ENCODE data around the gene PYGB.

Gene PYGB

DNA sequence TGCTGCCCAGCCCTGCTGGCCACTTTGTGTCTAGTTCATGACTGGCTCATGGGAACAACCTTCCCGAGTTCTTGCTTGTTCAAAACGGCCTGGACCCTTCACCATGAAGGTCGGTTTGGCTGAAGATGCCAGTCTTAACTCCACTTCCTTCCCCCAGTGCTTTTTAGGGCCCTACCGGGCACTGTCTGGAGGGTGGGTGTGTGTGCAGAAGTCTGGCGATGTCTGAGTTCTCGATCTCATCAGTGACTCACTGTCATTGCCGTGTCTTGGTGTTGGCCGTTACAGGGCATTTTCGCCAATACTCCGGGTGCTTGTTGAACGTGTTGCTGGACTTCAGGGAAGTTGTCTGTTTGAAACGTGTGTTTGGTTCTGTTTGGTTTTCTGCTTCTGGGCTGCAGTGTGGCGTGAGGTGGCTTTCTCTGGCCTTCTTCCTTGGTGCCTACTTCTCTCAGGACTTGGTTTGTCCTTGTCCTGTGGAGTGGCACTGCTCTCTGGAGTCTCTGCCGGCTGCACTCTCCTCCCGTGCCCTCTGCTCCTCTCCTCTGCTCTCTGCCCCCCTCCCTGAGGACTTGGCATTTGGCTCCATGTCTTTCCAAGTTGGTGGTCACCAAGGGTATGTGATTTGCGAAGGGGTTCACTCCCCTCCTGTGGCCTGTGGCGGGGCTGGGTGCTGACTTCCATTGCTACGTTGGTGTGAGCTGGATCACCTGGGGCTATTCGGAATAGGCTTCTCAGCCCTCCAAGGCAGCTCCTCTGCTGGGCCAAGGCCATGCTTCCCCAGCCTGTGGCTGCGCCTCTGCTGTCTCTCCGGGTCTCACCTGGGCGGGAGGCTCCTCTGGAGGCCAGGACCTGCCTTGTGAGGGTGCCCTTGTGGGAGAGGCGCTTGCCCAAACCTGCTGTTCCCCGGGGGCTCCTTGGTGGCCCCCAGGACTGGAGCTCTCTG, 38.2 kb downstream of the PYGB start:
- Histone ChIP-seq H3K4me1 (ENCODE audit: control insufficient read depth, insufficient read depth, low read length) (no peaks in the 10 kb centered on the region), H3K36me3 (ENCODE audit: control insufficient read depth, insufficient read depth, low read length) (peaks cover 50% of the 10 kb centered on the region), H3K9me3 (ENCODE audit: control insufficient read depth, insufficient read depth, low read length) (no peaks in the 10 kb centered on the region), H3K4me3 (ENCODE audit: low read depth, low read length) (no peak overlapping the region), H3K27me3 (ENCODE audit: control insufficient read depth, insufficient read depth, low read length) (no peaks in the 10 kb centered on the region), H3K9ac (ENCODE audit: low read depth, low read length) (no peak overlapping the region)

DNA sequence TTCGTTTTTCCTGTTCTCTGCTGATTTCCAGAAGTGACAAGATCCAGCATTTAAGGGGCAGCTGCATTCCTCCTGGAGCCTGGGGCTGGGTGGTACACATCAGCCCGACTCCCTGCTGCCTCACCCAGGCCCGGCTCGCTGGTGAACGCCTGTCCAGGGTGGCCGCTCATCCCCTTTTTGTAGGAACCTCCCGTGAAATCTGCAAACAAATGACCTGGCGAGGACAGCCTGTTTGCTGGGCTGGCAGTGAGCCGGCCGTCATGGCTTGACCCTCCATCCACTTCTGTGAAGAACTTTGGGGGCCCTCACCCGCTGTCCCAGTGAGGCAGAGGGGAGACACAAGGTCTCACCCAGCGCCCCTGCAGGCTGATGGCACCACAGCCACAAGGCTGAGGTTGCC, 39.0 kb downstream of the PYGB start:
- Histone ChIP-seq H3K9ac (ENCODE audit: low read depth, low read length) (no peak overlapping the region), H3K27me3 (ENCODE audit: control insufficient read depth, insufficient read depth, low read length) (no peaks in the 10 kb centered on the region), H3K36me3 (ENCODE audit: control insufficient read depth, insufficient read depth, low read length) (peaks cover 48% of the 10 kb centered on the region), H3K4me1 (ENCODE audit: control insufficient read depth, insufficient read depth, low read length) (no peaks in the 10 kb centered on the region), H3K4me3 (ENCODE audit: low read depth, low read length) (no peak overlapping the region), H3K9me3 (ENCODE audit: control insufficient read depth, insufficient read depth, low read length) (no peaks in the 10 kb centered on the region)

DNA sequence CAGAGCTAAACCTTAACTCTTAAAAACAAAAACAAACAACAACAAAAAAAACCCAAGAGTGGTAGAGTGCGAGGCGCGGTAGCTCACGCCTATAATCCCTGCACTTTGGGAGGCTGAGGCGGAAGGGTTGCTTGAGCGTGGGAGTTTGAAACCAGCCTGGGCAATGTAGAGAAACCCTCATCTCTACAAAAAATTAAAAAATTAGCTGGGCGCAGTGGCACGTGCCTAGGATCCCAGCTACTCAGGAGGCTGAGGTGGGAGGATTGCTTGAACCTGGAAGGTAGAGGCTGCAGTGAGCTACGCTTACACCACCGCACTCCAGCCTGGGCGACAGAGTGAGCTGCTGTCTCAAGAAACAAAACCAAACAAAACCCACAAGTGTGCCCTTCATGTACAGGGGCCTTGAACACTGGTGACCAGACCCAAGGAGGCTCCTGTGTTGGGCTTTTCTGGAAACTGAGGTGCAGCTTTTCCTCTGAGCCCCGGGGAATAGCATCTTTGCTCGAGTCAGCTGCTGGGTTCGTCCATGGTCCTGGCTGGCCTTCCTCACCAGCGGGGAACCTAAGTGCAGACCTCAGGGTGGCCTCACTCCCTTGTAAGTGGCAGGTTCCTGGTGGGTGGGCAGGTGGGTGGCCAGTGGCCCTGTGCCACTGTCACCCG, 39.9 kb downstream of the PYGB start:
- Histone ChIP-seq H3K36me3 (ENCODE audit: control insufficient read depth, insufficient read depth, low read length) (peaks cover 40% of the 10 kb centered on the region), H3K9ac (ENCODE audit: low read depth, low read length) (no peak overlapping the region), H3K4me1 (ENCODE audit: control insufficient read depth, insufficient read depth, low read length) (no peaks in the 10 kb centered on the region), H3K4me3 (ENCODE audit: low read depth, low read length) (no peak overlapping the region), H3K9me3 (ENCODE audit: control insufficient read depth, insufficient read depth, low read length) (no peaks in the 10 kb centered on the region), H3K27me3 (ENCODE audit: control insufficient read depth, insufficient read depth, low read length) (no peaks in the 10 kb centered on the region)

DNA sequence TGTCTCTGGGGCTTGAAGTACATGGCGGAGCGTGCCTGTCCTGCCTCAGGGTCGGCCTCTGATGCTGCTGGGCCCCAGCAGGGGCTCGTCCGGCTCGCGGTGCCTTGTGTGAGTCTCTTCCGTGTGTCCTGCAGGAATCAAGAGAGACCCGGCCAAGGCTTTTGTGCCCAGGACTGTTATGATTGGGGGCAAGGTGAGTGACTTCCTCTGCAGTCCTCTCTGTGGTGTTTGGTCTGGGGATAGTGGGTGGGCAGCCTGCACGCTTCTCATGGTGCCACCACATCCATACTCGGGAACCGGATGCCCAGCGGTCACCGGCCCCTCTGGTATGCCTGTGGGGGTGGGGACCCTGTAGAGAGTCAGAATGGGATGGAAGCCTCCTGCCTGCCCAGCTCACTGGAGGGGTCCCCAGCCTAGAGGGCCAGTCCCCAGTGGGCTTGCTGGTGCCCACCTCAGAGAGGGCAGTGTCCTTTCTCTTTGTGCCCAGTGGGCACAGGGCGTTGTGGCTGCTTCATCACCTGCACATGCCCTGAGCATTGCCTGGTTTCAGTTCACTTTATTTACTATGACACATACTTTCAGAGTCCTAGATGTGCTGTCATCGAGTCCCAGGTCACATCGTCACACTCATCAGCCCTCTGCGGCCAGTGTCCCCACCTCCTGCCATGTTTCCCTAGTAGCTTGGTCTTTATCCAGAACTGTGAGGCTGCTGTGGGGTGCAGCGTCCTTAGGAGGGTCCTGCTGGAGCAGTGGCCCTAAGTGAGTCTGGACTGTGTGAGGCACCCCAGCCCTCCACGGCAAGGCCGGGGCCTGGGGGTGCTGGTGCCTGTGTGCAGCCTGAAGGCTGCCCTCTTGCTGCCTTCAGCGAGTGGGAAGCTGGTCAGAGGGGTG, 40.7 kb downstream of the PYGB start:
- H3K27me3 ChIP-seq (ENCODE audit: control insufficient read depth, insufficient read depth, low read length) = no peaks in the 10 kb centered on the region
- H3K36me3 ChIP-seq (ENCODE audit: control insufficient read depth, insufficient read depth, low read length) = peaks cover 36% of the 10 kb centered on the region
- no peak overlapping the region for H3K9ac ChIP-seq (ENCODE audit: low read depth, low read length)
- H3K9me3 ChIP-seq (ENCODE audit: control insufficient read depth, insufficient read depth, low read length) = no peaks in the 10 kb centered on the region
- H3K4me1 ChIP-seq (ENCODE audit: control insufficient read depth, insufficient read depth, low read length) = no peaks in the 10 kb centered on the region
- no peak overlapping the region for H3K4me3 ChIP-seq (ENCODE audit: low read depth, low read length)

DNA sequence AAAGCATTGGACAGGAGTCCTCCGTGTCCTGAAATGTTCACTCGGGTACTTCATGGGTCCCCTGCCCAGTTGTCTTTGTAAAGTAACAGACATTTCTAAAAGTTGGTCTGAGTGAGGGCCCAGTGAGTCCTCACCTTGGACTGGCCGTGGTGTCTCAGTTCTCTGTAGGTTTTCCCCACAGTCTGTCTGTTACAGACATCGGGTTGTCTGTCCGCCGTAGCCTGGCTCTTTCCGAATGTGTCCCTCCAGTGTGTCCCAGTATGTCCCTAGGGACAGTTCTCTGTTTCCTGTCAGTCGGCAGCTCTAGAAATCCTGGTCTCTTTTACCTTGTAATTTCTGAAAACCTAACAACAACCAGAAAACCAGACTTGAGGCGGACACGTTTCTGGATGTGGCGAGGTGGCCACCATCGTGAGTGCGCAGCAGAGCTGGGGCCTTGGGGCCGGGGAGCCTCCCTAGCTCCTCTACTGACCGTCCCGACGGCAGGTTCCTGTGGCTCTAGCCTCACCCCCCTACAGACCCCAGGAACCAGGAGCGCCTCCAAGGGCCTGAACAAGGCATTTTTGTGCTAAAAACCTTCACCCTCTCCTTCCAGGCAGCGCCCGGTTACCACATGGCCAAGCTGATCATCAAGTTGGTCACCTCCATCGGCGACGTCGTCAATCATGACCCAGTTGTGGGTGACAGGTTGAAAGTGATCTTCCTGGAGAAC, 42.2 kb downstream of the PYGB start:
- no peak overlapping the region for H3K4me3 ChIP-seq (ENCODE audit: low read depth, low read length)
- H3K36me3 ChIP-seq (ENCODE audit: control insufficient read depth, insufficient read depth, low read length) = peaks cover 27% of the 10 kb centered on the region
- H3K9me3 ChIP-seq (ENCODE audit: control insufficient read depth, insufficient read depth, low read length) = no peaks in the 10 kb centered on the region
- H3K9ac ChIP-seq (ENCODE audit: low read depth, low read length) = no peak overlapping the region
- no peaks in the 10 kb centered on the region for H3K27me3 ChIP-seq (ENCODE audit: control insufficient read depth, insufficient read depth, low read length)
- no peaks in the 10 kb centered on the region for H3K4me1 ChIP-seq (ENCODE audit: control insufficient read depth, insufficient read depth, low read length)

DNA sequence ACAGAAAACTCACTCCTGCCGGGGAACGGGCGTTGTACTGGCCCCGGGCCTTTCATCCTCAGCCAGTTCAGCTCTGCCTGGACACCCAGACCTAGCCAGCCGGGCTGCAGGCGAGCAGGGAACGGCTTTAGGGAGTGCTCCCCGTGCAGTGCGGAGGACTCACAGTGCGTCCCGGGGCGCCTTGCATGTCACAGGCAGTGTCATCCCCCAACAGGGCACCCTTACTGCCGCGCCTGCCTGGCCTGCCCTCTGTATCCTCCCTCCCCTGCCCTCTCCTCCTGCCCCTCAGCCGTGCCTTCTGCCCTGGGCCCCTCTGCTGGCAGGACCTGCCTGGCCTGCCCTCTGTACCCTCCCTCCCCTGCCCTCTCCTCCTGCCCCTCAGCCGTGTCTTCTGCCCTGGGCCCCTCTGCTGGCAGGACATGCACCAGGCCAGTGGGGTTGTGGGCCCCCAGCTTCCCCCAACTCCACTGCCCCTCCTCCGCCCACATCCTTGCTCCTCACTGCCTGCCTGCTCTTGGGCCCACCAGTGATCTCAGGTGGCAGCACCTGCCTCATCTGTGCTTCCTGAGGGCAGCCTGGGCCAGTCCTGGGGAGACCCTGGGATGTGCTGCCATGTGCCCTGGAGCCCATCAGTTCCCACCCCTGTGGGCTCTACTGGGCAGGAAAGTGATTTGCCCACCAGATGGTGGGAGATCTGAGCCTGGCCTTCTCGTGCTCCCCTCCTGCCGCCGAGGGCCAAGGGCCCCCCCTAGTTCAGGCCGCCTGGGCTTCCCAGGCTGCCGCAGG, 43.0 kb downstream of the PYGB start:
- H3K9ac ChIP-seq (ENCODE audit: low read depth, low read length) = no peak overlapping the region
- no peaks in the 10 kb centered on the region for H3K4me1 ChIP-seq (ENCODE audit: control insufficient read depth, insufficient read depth, low read length)
- no peaks in the 10 kb centered on the region for H3K27me3 ChIP-seq (ENCODE audit: control insufficient read depth, insufficient read depth, low read length)
- peaks cover 20% of the 10 kb centered on the region for H3K36me3 ChIP-seq (ENCODE audit: control insufficient read depth, insufficient read depth, low read length)
- no peak overlapping the region for H3K4me3 ChIP-seq (ENCODE audit: low read depth, low read length)
- H3K9me3 ChIP-seq (ENCODE audit: control insufficient read depth, insufficient read depth, low read length) = no peaks in the 10 kb centered on the region

DNA sequence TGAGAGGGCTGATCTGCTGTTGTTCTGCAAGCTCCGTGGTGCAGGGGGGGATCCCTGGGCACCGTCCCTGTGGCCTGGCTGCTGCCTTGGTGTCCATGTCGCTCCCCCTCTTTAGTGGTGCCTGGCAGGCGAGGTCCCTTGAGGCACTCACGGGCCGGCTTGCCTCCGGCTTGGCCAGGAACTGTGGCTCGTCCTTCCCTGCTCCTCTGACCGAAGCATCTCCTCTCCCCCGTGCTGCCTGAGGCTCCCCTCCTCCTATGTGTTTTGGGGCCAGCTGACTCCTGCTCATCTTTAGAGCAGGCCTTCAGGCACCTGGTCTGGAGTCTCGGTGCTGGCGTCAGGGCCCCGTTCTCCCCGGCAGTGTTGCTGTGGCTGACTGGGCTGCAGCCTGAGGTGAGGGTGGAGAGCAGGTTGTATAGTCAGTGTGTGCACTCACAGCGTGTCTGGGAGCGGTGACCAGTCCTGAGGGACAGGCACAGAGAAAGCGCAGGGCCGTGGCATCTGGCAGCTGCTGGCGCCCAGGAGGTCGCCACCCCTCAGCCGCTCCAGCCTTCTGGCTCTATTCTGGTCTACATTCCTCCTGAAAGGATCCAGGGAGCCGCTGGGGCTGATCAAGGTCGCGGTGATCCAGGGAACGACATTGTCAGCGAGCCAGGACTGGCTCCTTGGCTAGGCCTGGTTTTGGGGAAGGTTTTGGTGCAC, 43.7 kb downstream of the PYGB start:
- Histone ChIP-seq H3K4me3 (ENCODE audit: low read depth, low read length) (no peak overlapping the region), H3K4me1 (ENCODE audit: control insufficient read depth, insufficient read depth, low read length) (no peaks in the 10 kb centered on the region), H3K36me3 (ENCODE audit: control insufficient read depth, insufficient read depth, low read length) (peaks cover 20% of the 10 kb centered on the region), H3K9ac (ENCODE audit: low read depth, low read length) (no peak overlapping the region), H3K27me3 (ENCODE audit: control insufficient read depth, insufficient read depth, low read length) (no peaks in the 10 kb centered on the region), H3K9me3 (ENCODE audit: control insufficient read depth, insufficient read depth, low read length) (no peaks in the 10 kb centered on the region)

DNA sequence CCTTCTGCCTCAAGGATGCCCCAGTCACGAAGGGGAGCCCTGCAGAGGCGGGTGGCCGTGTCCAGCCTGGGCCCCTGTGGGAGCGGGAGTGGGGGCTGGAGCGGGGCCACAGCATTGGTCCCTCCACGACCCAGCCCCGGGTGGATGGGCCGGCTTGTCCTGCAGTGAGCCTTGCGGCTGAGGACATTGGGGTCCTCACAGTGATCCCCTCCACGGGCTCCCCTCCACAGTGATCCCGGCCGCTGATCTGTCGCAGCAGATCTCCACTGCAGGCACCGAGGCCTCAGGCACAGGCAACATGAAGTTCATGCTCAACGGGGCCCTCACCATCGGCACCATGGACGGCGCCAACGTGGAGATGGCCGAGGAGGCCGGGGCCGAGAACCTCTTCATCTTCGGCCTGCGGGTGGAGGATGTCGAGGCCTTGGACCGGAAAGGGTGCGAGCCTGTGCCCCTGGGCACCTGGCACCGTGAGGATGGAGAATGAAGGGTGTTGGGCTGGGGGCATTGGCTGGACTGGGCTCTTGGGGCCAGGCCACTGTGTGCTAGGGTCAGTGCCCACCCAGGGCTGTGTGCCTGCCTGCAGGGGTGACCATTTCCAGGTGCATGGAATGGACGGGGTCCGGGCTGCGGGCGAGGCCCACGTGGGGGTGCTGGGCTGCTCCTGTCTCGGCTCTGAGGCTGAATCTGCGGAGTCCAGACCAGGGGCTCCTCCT, 44.4 kb downstream of the PYGB start:
- peaks cover 20% of the 10 kb centered on the region for H3K36me3 ChIP-seq (ENCODE audit: control insufficient read depth, insufficient read depth, low read length)
- no peak overlapping the region for H3K4me3 ChIP-seq (ENCODE audit: low read depth, low read length)
- no peaks in the 10 kb centered on the region for H3K9me3 ChIP-seq (ENCODE audit: control insufficient read depth, insufficient read depth, low read length)
- H3K27me3 ChIP-seq (ENCODE audit: control insufficient read depth, insufficient read depth, low read length) = no peaks in the 10 kb centered on the region
- no peak overlapping the region for H3K9ac ChIP-seq (ENCODE audit: low read depth, low read length)
- no peaks in the 10 kb centered on the region for H3K4me1 ChIP-seq (ENCODE audit: control insufficient read depth, insufficient read depth, low read length)

DNA sequence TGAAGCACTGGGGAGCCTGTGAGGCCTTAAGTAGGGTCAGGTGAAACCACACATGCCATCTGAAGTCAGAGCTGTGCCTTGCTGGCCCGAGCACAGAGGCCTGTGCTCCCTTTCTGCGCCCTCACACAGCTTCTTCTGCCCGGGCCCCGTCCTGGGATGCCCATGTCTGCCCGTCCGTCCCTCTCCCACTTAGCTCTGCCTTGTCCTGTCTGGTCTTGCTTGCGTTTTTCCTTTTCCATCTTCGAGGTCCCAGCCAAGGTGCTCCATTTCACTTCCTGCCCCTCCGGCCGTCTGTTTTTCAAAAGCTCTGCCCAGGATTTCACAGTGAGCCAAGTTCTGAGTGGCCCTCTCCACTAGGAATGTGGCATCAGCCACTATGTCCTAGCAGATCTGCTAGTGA, 45.6 kb downstream of the PYGB start:
- Histone ChIP-seq H3K36me3 (ENCODE audit: control insufficient read depth, insufficient read depth, low read length) (peaks cover 13% of the 10 kb centered on the region), H3K9ac (ENCODE audit: low read depth, low read length) (no peak overlapping the region), H3K4me3 (ENCODE audit: low read depth, low read length) (no peak overlapping the region), H3K4me1 (ENCODE audit: control insufficient read depth, insufficient read depth, low read length) (no peaks in the 10 kb centered on the region), H3K9me3 (ENCODE audit: control insufficient read depth, insufficient read depth, low read length) (no peaks in the 10 kb centered on the region), H3K27me3 (ENCODE audit: control insufficient read depth, insufficient read depth, low read length) (no peaks in the 10 kb centered on the region)

DNA sequence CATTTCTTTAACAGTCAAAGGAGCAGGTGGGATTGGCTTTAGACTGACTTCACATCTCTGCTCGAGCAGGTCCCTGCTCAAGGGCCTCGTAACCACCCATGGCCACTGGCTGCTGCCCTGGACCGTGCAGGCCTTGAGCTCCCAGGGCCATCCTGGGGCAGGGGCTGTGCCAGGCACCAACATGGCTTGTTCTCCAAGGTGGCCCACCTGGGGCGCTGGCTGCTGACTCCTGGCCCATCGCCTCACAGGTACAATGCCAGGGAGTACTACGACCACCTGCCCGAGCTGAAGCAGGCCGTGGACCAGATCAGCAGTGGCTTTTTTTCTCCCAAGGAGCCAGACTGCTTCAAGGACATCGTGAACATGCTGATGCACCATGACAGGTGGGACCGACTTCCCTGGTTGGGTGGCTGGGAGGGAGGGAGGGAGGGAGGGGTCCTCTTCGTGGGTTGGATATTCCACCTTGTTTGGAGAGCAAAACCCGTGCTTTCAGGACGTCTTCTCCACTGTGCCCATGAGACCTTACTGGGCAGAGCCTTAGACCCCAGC, 46.1 kb downstream of the PYGB start:
- Histone ChIP-seq H3K9me3 (ENCODE audit: control insufficient read depth, insufficient read depth, low read length) (no peaks in the 10 kb centered on the region), H3K36me3 (ENCODE audit: control insufficient read depth, insufficient read depth, low read length) (peaks cover 13% of the 10 kb centered on the region), H3K9ac (ENCODE audit: low read depth, low read length) (no peak overlapping the region), H3K4me3 (ENCODE audit: low read depth, low read length) (no peak overlapping the region), H3K4me1 (ENCODE audit: control insufficient read depth, insufficient read depth, low read length) (no peaks in the 10 kb centered on the region), H3K27me3 (ENCODE audit: control insufficient read depth, insufficient read depth, low read length) (no peaks in the 10 kb centered on the region)
